ENCODE measurements around the gene RAB3A.
A peak's percentile ranks its signal among the peaks of the same experiment; 100 is the strongest.
"Not testable (repeated sequence)": the region's sequence is repeated elsewhere in the genome, so short reads cannot be mapped to it uniquely, and the experiment has no call there.

The RAB3A gene

GRCh38 chr19:18168673-18169381 lies 35.0 kb downstream of the RAB3A start:
- DNase-seq (ENCODE audit: low spot score), result no peak

GRCh38 chr19:18167975-18168645 lies 35.7 kb downstream of the RAB3A start:
- DNase-seq (ENCODE audit: low spot score), result peak; percentile 86

- DNase-seq (ENCODE audit: low spot score), result no peak
These were observed 36.8 kb downstream of the RAB3A start for GRCh38 chr19:18167011-18167410.

- DNase-seq (ENCODE audit: low spot score), result no peak
These were observed 37.9 kb downstream of the RAB3A start for GRCh38 chr19:18165794-18166544.

GRCh38 chr19:18164072-18164471 lies 39.8 kb downstream of the RAB3A start:
- DNase-seq (ENCODE audit: low spot score), result no peak

- DNase-seq (ENCODE audit: low spot score), result no peak
These were observed 42.2 kb downstream of the RAB3A start for GRCh38 chr19:18161636-18162002.

- peak; percentile 96 for DNase-seq (ENCODE audit: low spot score)
These were observed 42.7 kb downstream of the RAB3A start for GRCh38 chr19:18160971-18161635.

GRCh38 chr19:18160493-18160970 lies 43.3 kb downstream of the RAB3A start:
- DNase-seq (ENCODE audit: low spot score), result no peak

GRCh38 chr19:18159810-18160209 lies 44.0 kb downstream of the RAB3A start:
- no peak for DNase-seq (ENCODE audit: low spot score)

GRCh38 chr19:18159059-18159616 lies 44.7 kb downstream of the RAB3A start:
- not testable (repeated sequence) for DNase-seq (ENCODE audit: low spot score)

GRCh38 chr19:18158467-18158866 lies 45.4 kb downstream of the RAB3A start:
- no peak for DNase-seq (ENCODE audit: low spot score)

GRCh38 chr19:18157465-18158063 lies 46.3 kb downstream of the RAB3A start:
- DNase-seq (ENCODE audit: low spot score), result no peak

GRCh38 chr19:18156841-18157464 lies 46.9 kb downstream of the RAB3A start:
- DNase-seq (ENCODE audit: low spot score), result peak; percentile 65

GRCh38 chr19:18156268-18156667 lies 47.6 kb downstream of the RAB3A start:
- DNase-seq (ENCODE audit: low spot score), result no peak

GRCh38 chr19:18155095-18156087 lies 48.5 kb downstream of the RAB3A start:
- no peak for DNase-seq (ENCODE audit: low spot score)

- peak; percentile 52 for DNase-seq (ENCODE audit: low spot score)
These were observed 50.2 kb downstream of the RAB3A start for GRCh38 chr19:18153556-18154134.

- peak; percentile 100 for DNase-seq (ENCODE audit: low spot score)
These were observed 50.9 kb downstream of the RAB3A start, which contains the start of gene PIK3R2 for GRCh38 chr19:18152817-18153555. TSS of gene PIK3R2 (plus strand) at chr19:18153163. CDS start at chr19:18155880, 2,717 bp downstream.

- DNase-seq (ENCODE audit: low spot score), result peak; percentile 96
These were observed 51.4 kb downstream of the RAB3A start for GRCh38 chr19:18152442-18152816.

All from GM03348 (cell line).